ENCODE data around the gene SLC2A11. TPM values are rescaled to one million over a fixed set of nuclear protein-coding genes. Genes with fewer than 3 reads are reported as not detected.
A peak's percentile ranks its signal among the peaks of the same experiment; 100 is the strongest.

SLC2A11 gene
- total RNA-seq, 4 donors from 2014 or later, result 17.5 to 30.0 (median 24.3) TPM

DNA sequence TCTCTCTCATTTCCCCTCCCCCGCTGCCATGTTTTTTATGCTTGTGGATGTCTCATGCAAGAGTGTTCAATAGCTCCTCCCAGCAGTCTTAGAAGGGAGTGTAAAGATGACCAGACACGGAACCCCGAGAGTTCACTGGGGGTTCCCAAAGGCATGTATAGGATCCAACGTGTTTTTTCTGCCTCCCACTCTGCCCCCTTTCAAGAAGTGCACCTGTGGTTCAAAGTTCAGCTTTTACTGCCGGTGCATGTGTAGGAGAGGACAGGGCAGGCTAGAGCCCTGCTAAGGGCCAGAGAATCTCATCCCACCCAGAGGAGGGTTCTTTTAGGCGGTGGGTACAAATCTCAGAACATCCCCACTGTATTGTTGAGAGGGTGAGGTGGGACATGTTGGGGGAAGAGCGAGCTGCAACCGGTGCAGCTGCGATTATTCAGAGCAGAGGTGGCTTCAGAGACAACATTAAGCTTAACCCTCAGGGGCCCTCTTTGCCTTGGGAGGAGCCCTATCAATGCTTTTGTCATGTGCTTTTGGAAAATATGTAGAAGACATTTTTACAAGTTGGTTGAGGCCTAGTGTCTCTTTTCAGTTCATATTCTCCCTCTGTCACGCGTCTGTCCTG is 51.0 kb downstream of the SLC2A11 start:
- Histone ChIP-seq H3K4me1 (peaks cover 0 to 23% of the 10 kb centered on the region in 2 donors), H3K27ac (peak overlapping the region in 2 of 3 donors; percentile 31 to 48), H3K36me3 (no peaks in the 10 kb centered on the region), H3K27me3 (no peaks in the 10 kb centered on the region), H3K4me3 (replicated peaks in 1 of 3) (no peak overlapping the region), H3K9me3 (no peaks in the 10 kb centered on the region)
- TF ChIP-seq POLR2A (IDR thresholded peaks at IDR 0.05), result no peak
- TF ChIP-seq, protein P1, sequence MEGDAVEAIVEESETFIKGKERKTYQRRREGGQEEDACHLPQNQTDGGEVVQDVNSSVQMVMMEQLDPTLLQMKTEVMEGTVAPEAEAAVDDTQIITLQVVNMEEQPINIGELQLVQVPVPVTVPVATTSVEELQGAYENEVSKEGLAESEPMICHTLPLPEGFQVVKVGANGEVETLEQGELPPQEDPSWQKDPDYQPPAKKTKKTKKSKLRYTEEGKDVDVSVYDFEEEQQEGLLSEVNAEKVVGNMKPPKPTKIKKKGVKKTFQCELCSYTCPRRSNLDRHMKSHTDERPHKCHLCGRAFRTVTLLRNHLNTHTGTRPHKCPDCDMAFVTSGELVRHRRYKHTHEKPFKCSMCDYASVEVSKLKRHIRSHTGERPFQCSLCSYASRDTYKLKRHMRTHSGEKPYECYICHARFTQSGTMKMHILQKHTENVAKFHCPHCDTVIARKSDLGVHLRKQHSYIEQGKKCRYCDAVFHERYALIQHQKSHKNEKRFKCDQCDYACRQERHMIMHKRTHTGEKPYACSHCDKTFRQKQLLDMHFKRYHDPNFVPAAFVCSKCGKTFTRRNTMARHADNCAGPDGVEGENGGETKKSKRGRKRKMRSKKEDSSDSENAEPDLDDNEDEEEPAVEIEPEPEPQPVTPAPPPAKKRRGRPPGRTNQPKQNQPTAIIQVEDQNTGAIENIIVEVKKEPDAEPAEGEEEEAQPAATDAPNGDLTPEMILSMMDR (IDR thresholded peaks at IDR 0.05), result no peak
- WGBS, 2 donors, result 70 to 83% methylated on average over 11 of the region's 11 CpGs
- no peak for DNase-seq
- intact Hi-C loops (cut with DNase I), result no loop called here

DNA sequence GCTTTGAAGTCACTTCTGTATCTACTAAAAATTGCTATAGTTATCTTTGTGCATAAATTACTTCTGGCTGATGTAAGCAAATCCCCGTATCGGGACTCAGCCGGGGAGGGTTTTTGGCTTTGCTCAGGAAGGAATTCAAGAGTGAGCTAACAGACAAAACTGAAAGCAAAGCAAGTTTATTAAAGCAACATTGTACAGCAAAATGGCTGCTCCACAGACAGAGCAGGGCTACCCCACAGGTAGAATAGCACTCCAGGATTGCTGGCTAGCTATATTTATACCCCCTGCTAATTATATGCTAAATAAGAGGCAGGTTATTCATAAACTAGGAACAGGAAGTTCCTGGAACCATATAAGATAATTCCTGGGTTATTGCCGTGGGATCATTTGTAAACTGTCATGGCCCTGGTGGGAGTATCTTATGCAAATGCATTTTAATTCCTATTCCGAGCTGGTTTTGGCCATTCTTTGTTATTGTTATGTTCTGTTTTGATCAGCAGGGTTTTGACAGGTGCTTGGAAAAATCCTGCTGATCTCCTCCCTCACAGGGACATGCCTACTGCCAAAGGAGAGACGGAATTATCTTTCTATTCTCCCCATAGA is 51.7 kb downstream of the SLC2A11 start:
- Histone ChIP-seq H3K4me1 (peaks cover 0 to 23% of the 10 kb centered on the region in 2 donors), H3K4me3 (replicated peaks in 1 of 3) (no peak overlapping the region), H3K27ac (peak overlapping the region in 2 of 3 donors; percentile 31 to 48), H3K27me3 (no peaks in the 10 kb centered on the region), H3K9me3 (no peaks in the 10 kb centered on the region), H3K36me3 (no peaks in the 10 kb centered on the region)
- no peak for TF ChIP-seq POLR2A (IDR thresholded peaks at IDR 0.05)
- TF ChIP-seq, protein P1 (IDR thresholded peaks at IDR 0.05), result no peak
- 57 to 73% methylated on average over 6 of the region's 6 CpGs for WGBS, 2 donors
- intact Hi-C loops (cut with DNase I), result no loop called here
- DNase-seq, result no peak

DNA sequence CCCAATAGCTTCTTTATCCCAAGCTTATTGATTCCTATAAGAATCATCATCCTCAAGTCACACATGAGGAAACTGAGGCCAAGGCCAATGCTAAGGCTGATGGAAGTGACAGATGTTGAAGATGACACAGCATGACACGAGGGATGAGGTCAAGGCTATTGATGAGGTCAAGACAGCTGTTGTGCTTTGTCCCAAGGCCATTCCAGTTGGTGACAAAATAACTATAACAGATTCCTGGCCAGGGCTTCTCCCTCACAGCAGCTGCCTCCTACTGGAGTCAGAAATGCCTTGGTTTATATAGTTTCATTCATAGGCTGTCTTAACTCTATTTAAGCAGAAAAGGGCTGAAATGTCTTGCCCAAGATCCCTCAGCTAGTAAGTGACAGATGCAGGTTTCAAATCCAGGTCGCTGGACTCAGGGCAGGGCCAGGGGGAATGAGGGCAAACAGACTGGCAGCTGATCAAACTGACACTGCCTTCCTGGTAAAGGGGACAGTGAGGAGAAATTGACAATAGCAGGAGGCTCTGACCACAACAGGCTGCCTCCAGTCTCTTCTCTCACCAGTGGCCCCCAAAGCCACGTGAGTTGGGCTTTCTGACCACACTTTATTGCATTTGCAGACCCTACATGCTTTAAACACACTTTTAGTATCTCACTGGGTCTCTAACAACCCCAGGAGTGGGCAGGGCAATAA is 53.0 kb downstream of the SLC2A11 start:
- TF ChIP-seq, protein P1 (IDR thresholded peaks at IDR 0.05), result no peak
- no peak for TF ChIP-seq POLR2A (IDR thresholded peaks at IDR 0.05)
- Histone ChIP-seq H3K36me3 (no peaks in the 10 kb centered on the region), H3K4me3 (replicated peaks in 1 of 3) (no peak overlapping the region), H3K27ac (no peak overlapping the region), H3K27me3 (no peaks in the 10 kb centered on the region), H3K9me3 (no peaks in the 10 kb centered on the region), H3K4me1 (peaks cover 0 to 23% of the 10 kb centered on the region in 2 donors)
- intact Hi-C loops (cut with DNase I), result no loop called here
- DNase-seq, result no peak
- 87 to 88% methylated on average over 3 of the region's 3 CpGs for WGBS, 2 donors

DNA sequence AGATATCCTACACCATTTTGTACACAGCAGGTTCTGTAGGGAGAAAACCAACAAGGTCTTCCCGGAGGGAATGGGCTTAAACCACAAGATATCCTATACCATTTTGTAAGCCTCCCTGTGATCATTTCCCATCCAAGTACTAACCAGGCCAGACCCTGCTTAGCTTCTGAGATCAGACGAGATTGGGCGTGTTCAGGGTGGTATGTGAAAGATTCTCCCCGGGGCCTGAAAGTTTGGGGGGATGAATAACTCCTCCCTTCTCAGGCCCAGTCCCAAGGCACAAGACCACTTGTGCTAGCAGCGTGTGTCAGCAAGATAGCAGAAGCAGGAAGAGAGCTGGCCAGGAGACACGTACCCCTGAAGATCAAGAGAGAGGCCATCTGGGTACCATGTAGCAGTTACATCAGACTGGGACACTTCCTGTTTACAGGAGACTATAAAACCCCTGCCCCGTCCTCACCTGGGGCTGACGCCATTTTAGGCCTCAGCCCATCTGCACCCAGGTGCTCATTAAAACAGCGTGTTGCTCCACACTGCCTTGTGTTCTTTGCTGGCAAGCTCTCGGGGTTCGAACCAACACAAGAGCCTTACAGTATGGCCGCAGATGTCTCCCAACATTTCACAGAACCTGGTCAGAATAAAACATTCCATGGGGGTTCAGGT is 53.8 kb downstream of the SLC2A11 start:
- Histone ChIP-seq H3K36me3 (no peaks in the 10 kb centered on the region), H3K9me3 (no peaks in the 10 kb centered on the region), H3K27ac (no peak overlapping the region), H3K4me1 (peaks cover 0 to 23% of the 10 kb centered on the region in 2 donors), H3K4me3 (replicated peaks in 1 of 3) (no peak overlapping the region), H3K27me3 (no peaks in the 10 kb centered on the region)
- TF ChIP-seq POLR2A (IDR thresholded peaks at IDR 0.05), result no peak
- TF ChIP-seq, protein P1 (IDR thresholded peaks at IDR 0.05), result no peak
- DNase-seq, result no peak
- 90 to 95% methylated on average over 11 to 12 of the region's 12 CpGs for WGBS, 2 donors
- intact Hi-C loops (cut with DNase I), result no loop called here

Measured in thyroid gland (tissue), 4 donors.